ENCODE results near the gene DYNLT3. TPM values are rescaled to one million over a fixed set of nuclear protein-coding genes. Genes with fewer than 3 reads are reported as not detected.

The DYNLT3 gene
- total RNA-seq, 2 donors from 2014 or later = 50.4 to 52.9 TPM

DNA sequence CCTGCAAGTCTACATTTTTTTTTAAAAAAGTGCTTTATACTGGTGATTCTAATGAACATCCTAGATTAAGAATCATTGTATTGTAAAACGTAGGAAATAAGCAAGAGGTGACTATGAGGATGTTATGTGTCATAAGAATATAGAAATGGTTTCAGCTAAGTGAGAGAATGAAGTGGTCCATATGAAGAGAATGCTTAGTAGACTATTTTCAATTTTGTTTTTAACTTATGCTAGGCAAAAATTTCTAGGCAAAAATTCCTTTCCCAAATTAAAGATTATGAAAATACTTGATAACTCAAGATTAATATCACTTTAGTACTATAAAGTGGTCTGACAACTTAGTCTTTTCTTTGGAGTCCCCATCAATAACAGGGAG lies 825 bp downstream of the DYNLT3 start:
- H3K27ac ChIP-seq = peak overlapping the region; percentile 76 to 91
- no peaks in the 10 kb centered on the region for H3K27me3 ChIP-seq (replicated peaks; ENCODE audit: insufficient read depth)
- H3K36me3 ChIP-seq = no peaks in the 10 kb centered on the region
- no peaks in the 10 kb centered on the region for H3K9me3 ChIP-seq
- peak overlapping the region; percentile 92 for H3K4me3 ChIP-seq
- DNase-seq (ENCODE audit: low spot score) (no peak), ATAC-seq (ENCODE audit: insufficient number of reproducible peaks, low FRiP score, low read depth) (no peak)
- H3K4me1 ChIP-seq (ENCODE audit: control insufficient read depth in 1 of 2, low read depth in 2 of 2) = peaks cover 3 to 8% of the 10 kb centered on the region in 2 donors
- no peak for TF ChIP-seq CTCF (IDR thresholded peaks at IDR 0.05)

GRCh38 chrX:37846141-37846540 lies 1.2 kb downstream of the DYNLT3 start:
- Histone ChIP-seq H3K4me3 (peak overlapping the region; percentile 92), H3K4me1 (ENCODE audit: control insufficient read depth in 1 of 2, low read depth in 2 of 2) (peaks cover 3 to 8% of the 10 kb centered on the region in 2 donors), H3K36me3 (no peaks in the 10 kb centered on the region), H3K27ac (peak overlapping the region in 1 of 2 donors; percentile 91), H3K9me3 (no peaks in the 10 kb centered on the region), H3K27me3 (replicated peaks; ENCODE audit: insufficient read depth) (no peaks in the 10 kb centered on the region)
- DNase-seq (ENCODE audit: low spot score) (no peak), ATAC-seq (ENCODE audit: insufficient number of reproducible peaks, low FRiP score, low read depth) (no peak)
- TF ChIP-seq CTCF (IDR thresholded peaks at IDR 0.05) = no peak

- H3K4me1 ChIP-seq (ENCODE audit: control insufficient read depth in 1 of 2, low read depth in 2 of 2) = peaks cover 3 to 8% of the 10 kb centered on the region in 2 donors
- no peak for TF ChIP-seq CTCF (IDR thresholded peaks at IDR 0.05)
- DNase-seq (ENCODE audit: low spot score) (no peak), ATAC-seq (ENCODE audit: insufficient number of reproducible peaks, low FRiP score, low read depth) (no peak)
- H3K9me3 ChIP-seq = no peaks in the 10 kb centered on the region
- H3K27ac ChIP-seq = no peak overlapping the region
- no peaks in the 10 kb centered on the region for H3K27me3 ChIP-seq (replicated peaks; ENCODE audit: insufficient read depth)
- H3K36me3 ChIP-seq = no peaks in the 10 kb centered on the region
- H3K4me3 ChIP-seq = no peak overlapping the region
These were observed 2.7 kb downstream of the DYNLT3 start for GRCh38 chrX:37844622-37845021.

DNA sequence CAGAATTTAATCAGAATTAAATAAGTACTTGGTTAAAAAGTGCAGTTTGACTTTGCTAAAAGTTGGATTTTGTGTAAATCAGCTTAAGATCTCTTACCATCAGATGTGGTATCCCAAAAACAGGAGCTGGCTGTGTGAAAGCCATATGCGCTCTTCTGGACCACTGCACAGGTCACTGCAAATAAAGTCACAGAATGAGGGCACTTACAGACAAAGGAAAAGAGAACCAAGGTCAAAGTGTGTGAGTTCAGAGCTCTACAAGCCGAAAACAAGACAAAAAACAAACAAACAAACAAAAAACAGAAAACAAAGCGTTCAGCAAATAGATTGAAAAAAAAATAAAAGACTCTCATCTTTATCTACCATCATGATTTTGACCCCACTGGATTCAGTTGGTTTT lies 6.4 kb downstream of the DYNLT3 start:
- DNase-seq (ENCODE audit: low spot score) (no peak), ATAC-seq (ENCODE audit: insufficient number of reproducible peaks, low FRiP score, low read depth) (no peak)
- Histone ChIP-seq H3K9me3 (no peaks in the 10 kb centered on the region), H3K27ac (no peak overlapping the region), H3K4me1 (ENCODE audit: control insufficient read depth in 1 of 2, low read depth in 2 of 2) (peaks cover 0 to 5% of the 10 kb centered on the region in 2 donors), H3K27me3 (replicated peaks; ENCODE audit: insufficient read depth) (no peaks in the 10 kb centered on the region), H3K36me3 (no peaks in the 10 kb centered on the region), H3K4me3 (no peak overlapping the region)
- no peak for TF ChIP-seq CTCF (IDR thresholded peaks at IDR 0.05)

GRCh38 chrX:37834937-37835336 lies 12.4 kb downstream of the DYNLT3 start:
- H3K27ac ChIP-seq = no peak overlapping the region
- ATAC-seq (ENCODE audit: insufficient number of reproducible peaks, low FRiP score, low read depth) = no peak
- TF ChIP-seq CTCF (IDR thresholded peaks at IDR 0.05) = no peak
- no peak overlapping the region for H3K4me3 ChIP-seq
- H3K9me3 ChIP-seq = no peaks in the 10 kb centered on the region
- no peaks in the 10 kb centered on the region for H3K27me3 ChIP-seq (replicated peaks; ENCODE audit: insufficient read depth)
- no peaks in the 10 kb centered on the region for H3K36me3 ChIP-seq
- no peaks in the 10 kb centered on the region for H3K4me1 ChIP-seq (ENCODE audit: control insufficient read depth in 1 of 2, low read depth in 2 of 2)
- no peak for DNase-seq (ENCODE audit: low spot score)

Measured in thoracic aorta (tissue), 2 donors.